Lung (tissue), 12 donors: ENCODE measurements around the gene ADGRG1. TPM values are rescaled to one million over a fixed set of nuclear protein-coding genes. Genes with fewer than 3 reads are reported as not detected.

Source experiments
- ATAC-seq: fragments of 200-7000 bp; cut with Tn5 transposase; one replicate; pipeline ENCODE4 v1.9.1; 2020; ENCODE audit warnings: moderate number of reproducible peaks; ENCODE audit not compliant: insufficient read depth, low FRiP score
- DNase-seq, 3 donors: peaks; one replicate each; pipeline ENCODE4 v3.0.0-alpha.2; 2013 to 2017
- H3K27ac ChIP-seq, 2 donors: one replicate each; pipeline ENCODE4 v1.5.1; 2013; ENCODE audit warnings: mild to moderate bottlenecking in 2 of 2, moderate library complexity in 2 of 2, control low read depth in 1 of 2, inconsistent platforms in 1 of 2, low read depth in 1 of 2, low read length in 1 of 2
- H3K27me3 ChIP-seq, 3 donors: one replicate each; pipeline ENCODE4 v1.5.1; 2013; ENCODE audit warnings: low read length in 2 of 3; ENCODE audit not compliant: control insufficient read depth in 3 of 3, insufficient read depth in 3 of 3
- H3K36me3 ChIP-seq, 4 donors: one replicate each; pipeline ENCODE4 v1.5.1; 2013; ENCODE audit warnings: low read length in 4 of 4, mild to moderate bottlenecking in 1 of 4, moderate library complexity in 1 of 4; ENCODE audit not compliant: control insufficient read depth in 4 of 4, insufficient read depth in 4 of 4
- H3K4me1 ChIP-seq, 5 donors: one replicate each; pipeline ENCODE4 v1.5.1; 2013; ENCODE audit warnings: low read length in 5 of 5, mild to moderate bottlenecking in 2 of 5, moderate library complexity in 1 of 5; ENCODE audit not compliant: control insufficient read depth in 5 of 5, insufficient read depth in 5 of 5
- H3K4me3 ChIP-seq: one replicate; pipeline ENCODE4 v1.5.1; 2013; ENCODE audit warnings: mild to moderate bottlenecking, control low read depth, moderate library complexity
- H3K9ac ChIP-seq, 2 donors: one replicate each; pipeline ENCODE4 v1.5.1; 2013; ENCODE audit warnings: low read length in 2 of 2, control low read depth in 1 of 2; ENCODE audit not compliant: insufficient read depth in 1 of 2
- H3K9me3 ChIP-seq, 4 donors: one replicate each; pipeline ENCODE4 v1.5.1; 2013; ENCODE audit warnings: low read length in 3 of 4, mild to moderate bottlenecking in 1 of 4, moderate library complexity in 1 of 4; ENCODE audit not compliant: control insufficient read depth in 4 of 4, insufficient read depth in 3 of 4
- WGBS, 2 donors: extraction: QIAGEN DNeasy Blood & Tissue Kit; methylation state at CpG; one replicate each; pipeline ENCODE4 v1.1.7; 2013; 5-methylcytosine and 5-hydroxymethylcytosine counted together
- polyA plus RNA-seq, 2 donors: library from polyadenylated mRNA; stranded (reverse); fragments of 200-250 nt; gene quantifications; one replicate each; pipeline ENCODE4 v1.2.1, GENCODE V29; 2013
- total RNA-seq, 2 donors: library from RNA; depleted of rRNA in 1 of 2; stranded (reverse); fragments of >200 nt in 1 of 2; gene quantifications; one replicate each; pipeline ENCODE4 v1.2.1, GENCODE V29; 2014 to 2021
- TF ChIP-seq, protein P1 (sequence below): IDR thresholded peaks from 2 replicates; pipeline ENCODE4 v1.5.1; 2012; ENCODE audit warnings: mild to moderate bottlenecking; ENCODE audit errors: control extremely low read depth, extremely low read depth
- donor health status: control.
- donor health status: control.
- donor health status: Bipolar disorder and iron deficiency.
- donor health status: healthy.
- donor health status: DM: yes; HTN: yes; CAD: no.

ADGRG1 gene
- total and polyA plus RNA-seq, 4 donors, result 8.8 to 74.4 (median 28.0) TPM

DNA sequence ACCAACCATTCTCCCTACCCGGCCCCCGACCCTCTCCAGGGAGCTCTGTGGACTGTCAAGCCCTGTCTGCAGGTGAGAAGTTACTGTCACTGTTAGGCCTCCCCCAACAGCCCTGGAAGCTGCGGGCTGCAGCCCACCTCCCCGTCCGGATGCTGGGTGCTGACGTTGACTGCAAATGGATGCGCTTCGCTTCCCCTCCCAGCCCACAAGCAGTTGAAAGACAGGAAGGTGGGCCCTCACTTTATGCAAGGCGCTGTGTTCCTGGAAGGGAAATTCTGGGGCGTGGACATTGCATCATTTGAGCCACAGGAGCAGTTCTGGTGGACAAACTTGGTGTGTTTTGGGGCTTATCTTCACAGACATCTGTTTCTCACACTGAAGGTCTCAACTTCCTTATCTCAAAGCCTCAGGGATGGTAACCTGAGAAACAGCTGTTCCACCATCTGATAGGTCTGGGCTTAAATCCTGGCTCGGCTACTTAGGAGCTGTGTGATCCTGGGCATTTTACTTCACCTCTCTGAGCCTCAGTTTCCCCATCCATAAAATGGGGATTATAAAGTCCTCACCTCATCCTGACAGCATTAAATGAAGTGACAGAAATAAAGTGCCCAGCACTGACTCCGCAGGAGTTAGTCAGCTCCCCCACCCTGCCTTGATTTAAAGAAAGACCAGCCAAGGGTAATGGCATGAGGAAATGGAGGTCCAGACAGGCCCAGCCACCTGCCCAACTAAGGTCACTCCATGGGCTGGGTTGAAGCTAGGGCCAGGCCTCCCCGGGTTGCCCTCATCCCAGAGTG, 61.5 kb downstream of the ADGRG1 start:
- H3K27ac ChIP-seq, result no peak overlapping the region
- 26 to 43% methylated on average over 13 of the region's 13 CpGs for WGBS, 2 donors
- ATAC-seq (no peak), DNase-seq (peak in 2 of 3 donors; percentile 29 to 37)
- peaks cover 0 to 6% (median 0%) of the 10 kb centered on the region in 5 donors for H3K4me1 ChIP-seq
- H3K36me3 ChIP-seq, result no peaks in the 10 kb centered on the region
- H3K9ac ChIP-seq, result no peak overlapping the region
- no peak overlapping the region for H3K4me3 ChIP-seq
- peaks cover 0 to 3% (median 0%) of the 10 kb centered on the region in 3 donors for H3K27me3 ChIP-seq
- H3K9me3 ChIP-seq, result no peaks in the 10 kb centered on the region
- TF ChIP-seq, protein P1, sequence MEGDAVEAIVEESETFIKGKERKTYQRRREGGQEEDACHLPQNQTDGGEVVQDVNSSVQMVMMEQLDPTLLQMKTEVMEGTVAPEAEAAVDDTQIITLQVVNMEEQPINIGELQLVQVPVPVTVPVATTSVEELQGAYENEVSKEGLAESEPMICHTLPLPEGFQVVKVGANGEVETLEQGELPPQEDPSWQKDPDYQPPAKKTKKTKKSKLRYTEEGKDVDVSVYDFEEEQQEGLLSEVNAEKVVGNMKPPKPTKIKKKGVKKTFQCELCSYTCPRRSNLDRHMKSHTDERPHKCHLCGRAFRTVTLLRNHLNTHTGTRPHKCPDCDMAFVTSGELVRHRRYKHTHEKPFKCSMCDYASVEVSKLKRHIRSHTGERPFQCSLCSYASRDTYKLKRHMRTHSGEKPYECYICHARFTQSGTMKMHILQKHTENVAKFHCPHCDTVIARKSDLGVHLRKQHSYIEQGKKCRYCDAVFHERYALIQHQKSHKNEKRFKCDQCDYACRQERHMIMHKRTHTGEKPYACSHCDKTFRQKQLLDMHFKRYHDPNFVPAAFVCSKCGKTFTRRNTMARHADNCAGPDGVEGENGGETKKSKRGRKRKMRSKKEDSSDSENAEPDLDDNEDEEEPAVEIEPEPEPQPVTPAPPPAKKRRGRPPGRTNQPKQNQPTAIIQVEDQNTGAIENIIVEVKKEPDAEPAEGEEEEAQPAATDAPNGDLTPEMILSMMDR, result no peak

DNA sequence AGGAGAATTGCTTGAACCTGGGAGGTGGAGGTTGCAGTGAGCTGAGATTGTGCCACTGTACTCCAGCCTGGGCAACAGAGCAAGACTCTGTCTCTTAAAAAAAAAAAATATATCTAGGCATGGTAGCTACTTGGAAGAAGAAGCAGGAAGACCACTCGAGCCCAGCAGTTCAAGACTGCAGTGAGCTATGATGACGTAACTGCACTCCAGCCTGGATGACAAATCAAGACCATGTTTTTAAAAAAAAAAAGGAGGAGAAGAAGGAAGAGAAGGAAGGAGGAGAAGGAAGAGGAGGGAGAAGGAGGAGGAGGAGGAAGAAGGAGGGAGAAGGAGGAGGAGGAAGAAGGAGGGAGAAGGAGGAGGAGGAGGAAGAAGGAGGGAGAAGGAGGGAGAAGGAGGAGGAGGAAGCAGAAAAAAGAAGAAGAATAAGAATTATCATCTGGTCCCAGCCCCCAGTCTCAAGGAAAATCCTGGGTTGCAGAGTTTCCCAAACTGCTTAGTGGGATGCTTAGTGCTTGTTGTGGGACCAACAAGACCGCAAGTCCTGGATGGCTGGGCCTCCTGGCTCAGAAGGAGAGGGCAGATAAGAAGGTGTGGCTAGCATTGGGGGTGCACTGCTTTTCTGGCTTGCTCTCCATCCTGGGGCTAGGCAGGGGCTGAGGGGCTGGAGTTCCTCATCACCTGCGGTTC, 62.5 kb downstream of the ADGRG1 start:
- ATAC-seq (no peak), DNase-seq (no peak)
- WGBS, 2 donors, result 40 to 57% methylated on average over 4 of the region's 4 CpGs
- H3K27ac ChIP-seq, result no peak overlapping the region
- no peak overlapping the region for H3K4me3 ChIP-seq
- TF ChIP-seq, protein P1, result no peak
- H3K9ac ChIP-seq, result no peak overlapping the region
- no peaks in the 10 kb centered on the region for H3K36me3 ChIP-seq
- H3K9me3 ChIP-seq, result no peaks in the 10 kb centered on the region
- peaks cover 0 to 6% (median 0%) of the 10 kb centered on the region in 5 donors for H3K4me1 ChIP-seq
- peaks cover 0 to 3% (median 0%) of the 10 kb centered on the region in 3 donors for H3K27me3 ChIP-seq

DNA sequence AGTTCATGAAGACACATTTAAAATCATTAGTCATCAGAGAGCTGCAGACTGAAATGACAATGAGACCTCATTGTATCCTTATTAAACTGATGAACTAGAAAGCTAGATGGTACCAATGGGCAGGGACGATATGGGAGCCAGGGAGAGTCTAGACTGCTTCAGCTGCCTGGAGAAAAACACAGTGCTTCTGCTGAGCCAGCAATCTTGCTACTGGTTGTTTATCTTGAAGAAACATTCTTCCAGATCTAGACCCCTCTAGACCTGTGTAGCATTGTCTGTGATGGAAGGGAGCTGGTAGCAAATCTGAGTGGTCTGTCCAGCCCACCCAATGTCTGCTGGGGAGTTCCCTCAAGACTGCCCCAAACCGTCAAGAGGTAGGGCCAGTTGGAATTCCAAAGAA, 64.2 kb downstream of the ADGRG1 start:
- DNase-seq (no peak), ATAC-seq (no peak)
- Histone ChIP-seq H3K27me3 (peaks cover 0 to 3% (median 0%) of the 10 kb centered on the region in 3 donors), H3K4me1 (peaks cover 0 to 6% (median 0%) of the 10 kb centered on the region in 5 donors), H3K4me3 (no peak overlapping the region), H3K36me3 (no peaks in the 10 kb centered on the region), H3K9ac (no peak overlapping the region), H3K27ac (no peak overlapping the region), H3K9me3 (no peaks in the 10 kb centered on the region)
- TF ChIP-seq, protein P1, result no peak
- 75% methylated on average over 2 of the region's 2 CpGs for WGBS, 2 donors
